Chondrocyte (in vitro differentiated cells): ENCODE data around the gene CST9L. TPM values are rescaled to one million over a fixed set of nuclear protein-coding genes. Genes with fewer than 3 reads are reported as not detected.

ENCODE experiments used
- DNase-seq: peaks from one replicate; pipeline ENCODE4 v3.0.0; 2021; ENCODE audit warnings: mixed read lengths, low spot score
- H3K27ac Mint-ChIP-seq: one replicate; pipeline ENCODE4 v1.8.0; 2021; ENCODE audit warnings: mild to moderate bottlenecking, moderate library complexity, mixed read lengths; ENCODE audit not compliant: unreplicated experiment
- H3K27me3 Mint-ChIP-seq: 2 replicates; pipeline ENCODE4 v1.8.0; 2021; ENCODE audit warnings: low read depth, mixed read lengths
- H3K36me3 Mint-ChIP-seq: 2 replicates; pipeline ENCODE4 v1.8.0; 2021; ENCODE audit warnings: low read depth, mixed read lengths
- H3K4me1 Mint-ChIP-seq: 2 replicates; pipeline ENCODE4 v1.8.0; 2021; ENCODE audit warnings: low read depth, mild to moderate bottlenecking, mixed read lengths
- H3K4me3 Mint-ChIP-seq: one replicate; pipeline ENCODE4 v1.8.0; 2021; ENCODE audit warnings: mild to moderate bottlenecking, moderate library complexity, mixed read lengths; ENCODE audit not compliant: unreplicated experiment
- H3K9me3 Mint-ChIP-seq: 2 replicates; pipeline ENCODE4 v1.8.0; 2021; ENCODE audit warnings: low read depth, mixed read lengths
- CTCF ChIP-seq: fragments of 200-600 bp; sonication (generic); IDR thresholded peaks from 2 replicates; pipeline ENCODE4 v1.5.0; 2021; ENCODE audit warnings: antibody characterized with exemption, mild to moderate bottlenecking, moderate library complexity
- total RNA-seq: library from RNA; stranded (reverse); gene quantifications from 3 replicates; pipeline ENCODE4 v1.2.1, GENCODE V29; 2021

Gene CST9L
- total RNA-seq, 1 donor from 2014 or later = not detected

- peaks cover 12% of the 10 kb centered on the region for H3K27me3 Mint-ChIP-seq
- no peak overlapping the region for H3K4me3 Mint-ChIP-seq
- no peak overlapping the region for H3K27ac Mint-ChIP-seq
- H3K4me1 Mint-ChIP-seq = no peaks in the 10 kb centered on the region
- TF ChIP-seq CTCF = no peak
- no peak for DNase-seq
- H3K36me3 Mint-ChIP-seq = no peaks in the 10 kb centered on the region
- no peaks in the 10 kb centered on the region for H3K9me3 Mint-ChIP-seq
Measured at GRCh38 chr20:23546435-23547144, 21.7 kb downstream of the CST9L start.

- Mint-ChIP-seq H3K36me3 (no peaks in the 10 kb centered on the region), H3K4me1 (no peaks in the 10 kb centered on the region), H3K27ac (no peak overlapping the region), H3K27me3 (peaks cover 9% of the 10 kb centered on the region), H3K9me3 (no peaks in the 10 kb centered on the region), H3K4me3 (no peak overlapping the region)
- TF ChIP-seq CTCF = no peak
- DNase-seq = no peak
Measured at GRCh38 chr20:23544133-23544532, 24.2 kb downstream of the CST9L start.

- no peak for DNase-seq
- Mint-ChIP-seq H3K27ac (no peak overlapping the region), H3K4me1 (no peaks in the 10 kb centered on the region), H3K9me3 (no peaks in the 10 kb centered on the region), H3K36me3 (no peaks in the 10 kb centered on the region), H3K4me3 (no peak overlapping the region), H3K27me3 (peaks cover 4% of the 10 kb centered on the region)
- no peak for TF ChIP-seq CTCF
Measured at GRCh38 chr20:23542801-23543200, 25.5 kb downstream of the CST9L start.

GRCh38 chr20:23541776-23542175 lies 26.5 kb downstream of the CST9L start:
- DNase-seq = no peak
- no peaks in the 10 kb centered on the region for H3K4me1 Mint-ChIP-seq
- H3K27me3 Mint-ChIP-seq = peaks cover 4% of the 10 kb centered on the region
- H3K4me3 Mint-ChIP-seq = no peak overlapping the region
- no peak for TF ChIP-seq CTCF
- H3K27ac Mint-ChIP-seq = no peak overlapping the region
- H3K36me3 Mint-ChIP-seq = no peaks in the 10 kb centered on the region
- no peaks in the 10 kb centered on the region for H3K9me3 Mint-ChIP-seq

- Mint-ChIP-seq H3K27ac (no peak overlapping the region), H3K36me3 (no peaks in the 10 kb centered on the region), H3K27me3 (peaks cover 4% of the 10 kb centered on the region), H3K9me3 (no peaks in the 10 kb centered on the region), H3K4me1 (no peaks in the 10 kb centered on the region), H3K4me3 (no peak overlapping the region)
- no peak for TF ChIP-seq CTCF
- DNase-seq = no peak
Measured at GRCh38 chr20:23541330-23541729, 27.0 kb downstream of the CST9L start.
